Liver (tissue), 9 donors: ENCODE measurements around the gene GCNT2. TPM values are rescaled to one million over a fixed set of nuclear protein-coding genes. Genes with fewer than 3 reads are reported as not detected.

ENCODE experiments used
- DNase-seq: peaks from one replicate; pipeline ENCODE4 v3.0.0-alpha.2; 2017; ENCODE audit warnings: low spot score
- H3K27ac ChIP-seq, 2 donors: one replicate each; pipeline ENCODE4 v1.7.0; 2013; ENCODE audit warnings: inconsistent platforms in 2 of 2, low read length in 2 of 2, control low read depth in 1 of 2, low read depth in 1 of 2, mild to moderate bottlenecking in 1 of 2
- H3K27me3 ChIP-seq, 4 donors: one replicate each; pipeline versions ENCODE4 v1.6.1 to v1.7.0; 2013; ENCODE audit warnings: low read length in 3 of 4, inconsistent platforms in 1 of 4, mild to moderate bottlenecking in 1 of 4, moderate library complexity in 1 of 4; ENCODE audit not compliant: control insufficient read depth in 4 of 4, insufficient read depth in 4 of 4
- H3K36me3 ChIP-seq, 4 donors: one replicate each; pipeline versions ENCODE4 v1.6.1 to v1.7.0; 2013; ENCODE audit warnings: low read length in 3 of 4, mild to moderate bottlenecking in 3 of 4, low read depth in 1 of 4, moderate library complexity in 1 of 4; ENCODE audit not compliant: control insufficient read depth in 4 of 4, insufficient read depth in 3 of 4
- H3K4me1 ChIP-seq, 4 donors: one replicate each; pipeline versions ENCODE4 v1.6.1 to v1.7.0; 2013; ENCODE audit warnings: low read length in 3 of 4, mild to moderate bottlenecking in 3 of 4, moderate library complexity in 1 of 4; ENCODE audit not compliant: control insufficient read depth in 4 of 4, insufficient read depth in 4 of 4
- H3K4me3 ChIP-seq, 3 donors: one replicate each; pipeline versions ENCODE4 v1.6.1 to v1.7.0; 2013; ENCODE audit warnings: low read length in 3 of 3, control low read depth in 1 of 3, low read depth in 1 of 3, mild to moderate bottlenecking in 1 of 3
- H3K9ac ChIP-seq, 2 donors: one replicate each; pipeline ENCODE4 v1.7.0; 2013; ENCODE audit warnings: low read length in 2 of 2, mild to moderate bottlenecking in 2 of 2, moderate library complexity in 2 of 2, control low read depth in 1 of 2, low read depth in 1 of 2
- H3K9me3 ChIP-seq, 4 donors: one replicate each; pipeline versions ENCODE4 v1.6.1 to v1.7.0; 2013; ENCODE audit warnings: low read length in 3 of 4; ENCODE audit not compliant: control insufficient read depth in 4 of 4
- ATF3 ChIP-seq: IDR thresholded peaks from 2 replicates; pipeline ENCODE4 v1.6.1; 2016; ENCODE audit warnings: antibody characterized with exemption
- CTCF ChIP-seq: fragments of 150-350 bp; IDR thresholded peaks from 2 replicates; pipeline ENCODE4 v1.5.1; 2017; ENCODE audit warnings: improper control_type of control experiment, low read depth, low read length; ENCODE audit not compliant: missing input control
- EGR1 ChIP-seq, 2 donors: IDR thresholded peaks; 2 replicates each; pipeline ENCODE4 v1.6.1; 2016 to 2018; ENCODE audit warnings: antibody characterized with exemption in 2 of 2, low read depth in 2 of 2
- FOXA2 ChIP-seq: IDR thresholded peaks from 2 replicates; pipeline ENCODE4 v1.6.1; 2016; ENCODE audit warnings: antibody characterized with exemption
- GABPA ChIP-seq, 2 donors: IDR thresholded peaks in 1 of 2; conservative IDR thresholded peaks in 1 of 2; 2 replicates each; pipeline ENCODE4 v1.6.1; 2016; ENCODE audit warnings: antibody characterized with exemption in 2 of 2, mild to moderate bottlenecking in 1 of 2, moderate library complexity in 1 of 2
- HNF4A ChIP-seq, 2 donors: conservative IDR thresholded peaks; 2 replicates each; pipeline ENCODE4 v1.6.1; 2016; ENCODE audit warnings: antibody characterized with exemption in 2 of 2, mild to moderate bottlenecking in 2 of 2
- JUND ChIP-seq, 2 donors: IDR thresholded peaks; 2 replicates each; pipeline ENCODE4 v1.6.1; 2016; ENCODE audit warnings: antibody characterized with exemption in 2 of 2
- NR2F2 ChIP-seq: IDR thresholded peaks from 2 replicates; pipeline ENCODE4 v1.6.1; 2016; ENCODE audit warnings: antibody characterized with exemption
- RAD21 ChIP-seq, 2 donors: IDR thresholded peaks; 2 replicates each; pipeline ENCODE4 v1.6.1; 2016; ENCODE audit warnings: antibody characterized with exemption in 2 of 2, mild to moderate bottlenecking in 2 of 2
- RXRA ChIP-seq, 2 donors: IDR thresholded peaks; 2 replicates each; pipeline ENCODE4 v1.6.1; 2017 to 2018; ENCODE audit warnings: antibody characterized with exemption in 2 of 2, mild to moderate bottlenecking in 1 of 2
- SP1 ChIP-seq: IDR thresholded peaks from 2 replicates; pipeline ENCODE4 v1.6.1; 2018; ENCODE audit warnings: antibody characterized with exemption, mild to moderate bottlenecking
- TAF1 ChIP-seq: conservative IDR thresholded peaks from 2 replicates; pipeline ENCODE4 v1.6.1; 2016; ENCODE audit warnings: antibody characterized with exemption, mild to moderate bottlenecking
- whole genome bisulfite sequencing: extraction: QIAGEN DNeasy Blood & Tissue Kit; methylation state at CpG from one replicate; pipeline ENCODE4 v1.1.7; 2013; 5-methylcytosine and 5-hydroxymethylcytosine counted together
- polyA plus RNA-seq, 2 donors: library from polyadenylated mRNA; stranded (reverse) in 1 of 2; unstranded in 1 of 2; fragments of 200-250 nt in 1 of 2; fragments of >200 nt in 1 of 2; fragmentation: Nextera tagmentation in 1 of 2; extraction: Ambion mirVana in 1 of 2; gene quantifications; one replicate each; pipeline versions ENCODE4 v1.2.1 to v1.2.3, GENCODE V29; 2013 to 2015
- total RNA-seq, 2 donors: library from RNA; depleted of rRNA; stranded (reverse); fragments of >200 nt; gene quantifications; one replicate each; pipeline ENCODE4 v1.2.3, GENCODE V29; 2014
- TF ChIP-seq, protein P1 (sequence below): IDR thresholded peaks from 2 replicates; pipeline ENCODE4 v1.6.1; 2016; ENCODE audit warnings: antibody characterized with exemption
- TF ChIP-seq, protein P2 (sequence below): IDR thresholded peaks from 2 replicates; pipeline ENCODE4 v1.6.1; 2016; ENCODE audit warnings: antibody characterized with exemption
- TF ChIP-seq, protein P3 (sequence below): IDR thresholded peaks from 2 replicates; pipeline ENCODE4 v1.6.1; 2016; ENCODE audit warnings: antibody characterized with exemption, mild to moderate bottlenecking
- donor health status: healthy.
- donor health status: healthy.
- donor health status: healthy.
- donor health status: healthy.
- donor health status: healthy.

Gene GCNT2
- total and polyA plus RNA-seq, 4 donors = 2.8 to 16.7 (median 4.2) TPM

DNA sequence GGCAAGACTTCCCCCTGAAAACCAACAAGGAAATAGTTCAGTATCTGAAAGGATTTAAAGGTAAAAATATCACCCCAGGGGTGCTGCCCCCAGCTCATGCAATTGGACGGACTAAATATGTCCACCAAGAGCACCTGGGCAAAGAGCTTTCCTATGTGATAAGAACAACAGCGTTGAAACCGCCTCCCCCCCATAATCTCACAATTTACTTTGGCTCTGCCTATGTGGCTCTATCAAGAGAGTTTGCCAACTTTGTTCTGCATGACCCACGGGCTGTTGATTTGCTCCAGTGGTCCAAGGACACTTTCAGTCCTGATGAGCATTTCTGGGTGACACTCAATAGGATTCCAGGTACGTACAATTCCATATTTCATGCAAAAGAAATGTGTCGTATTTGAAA, 35.8 kb downstream of the GCNT2 start:
- Histone ChIP-seq H3K4me3 (no peak overlapping the region), H3K9ac (no peak overlapping the region), H3K9me3 (no peaks in the 10 kb centered on the region), H3K36me3 (no peaks in the 10 kb centered on the region), H3K27me3 (no peaks in the 10 kb centered on the region), H3K4me1 (peaks cover 4 to 32% (median 26%) of the 10 kb centered on the region in 4 donors), H3K27ac (no peak overlapping the region)
- TF ChIP-seq GABPA (IDR thresholded peaks at IDR 0.05 in 1 of 2, conservative IDR thresholded peaks at IDR 0.05 in 1 of 2) = no peak
- peak in 1 of 2 donors; percentile 45 for TF ChIP-seq HNF4A (conservative IDR thresholded peaks at IDR 0.05)
- WGBS = 43% methylated on average over 6 of the region's 6 CpGs
- DNase-seq = no peak

GRCh38 chr6:10557913-10558312, 36.8 kb downstream of the GCNT2 start:
- Histone ChIP-seq H3K4me1 (peaks cover 7 to 29% (median 24%) of the 10 kb centered on the region in 4 donors), H3K4me3 (no peak overlapping the region), H3K27me3 (no peaks in the 10 kb centered on the region), H3K27ac (no peak overlapping the region), H3K9ac (no peak overlapping the region), H3K9me3 (no peaks in the 10 kb centered on the region), H3K36me3 (no peaks in the 10 kb centered on the region)
- DNase-seq = no peak
- no peak for TF ChIP-seq SP1
- TF ChIP-seq ATF3 = no peak
- no peak for TF ChIP-seq TAF1
- TF ChIP-seq, protein P1, sequence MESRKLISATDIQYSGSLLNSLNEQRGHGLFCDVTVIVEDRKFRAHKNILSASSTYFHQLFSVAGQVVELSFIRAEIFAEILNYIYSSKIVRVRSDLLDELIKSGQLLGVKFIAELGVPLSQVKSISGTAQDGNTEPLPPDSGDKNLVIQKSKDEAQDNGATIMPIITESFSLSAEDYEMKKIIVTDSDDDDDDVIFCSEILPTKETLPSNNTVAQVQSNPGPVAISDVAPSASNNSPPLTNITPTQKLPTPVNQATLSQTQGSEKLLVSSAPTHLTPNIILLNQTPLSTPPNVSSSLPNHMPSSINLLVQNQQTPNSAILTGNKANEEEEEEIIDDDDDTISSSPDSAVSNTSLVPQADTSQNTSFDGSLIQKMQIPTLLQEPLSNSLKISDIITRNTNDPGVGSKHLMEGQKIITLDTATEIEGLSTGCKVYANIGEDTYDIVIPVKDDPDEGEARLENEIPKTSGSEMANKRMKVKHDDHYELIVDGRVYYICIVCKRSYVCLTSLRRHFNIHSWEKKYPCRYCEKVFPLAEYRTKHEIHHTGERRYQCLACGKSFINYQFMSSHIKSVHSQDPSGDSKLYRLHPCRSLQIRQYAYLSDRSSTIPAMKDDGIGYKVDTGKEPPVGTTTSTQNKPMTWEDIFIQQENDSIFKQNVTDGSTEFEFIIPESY = no peak
- TF ChIP-seq, protein P2, sequence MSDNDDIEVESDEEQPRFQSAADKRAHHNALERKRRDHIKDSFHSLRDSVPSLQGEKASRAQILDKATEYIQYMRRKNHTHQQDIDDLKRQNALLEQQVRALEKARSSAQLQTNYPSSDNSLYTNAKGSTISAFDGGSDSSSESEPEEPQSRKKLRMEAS = no peak
- no peak for TF ChIP-seq RAD21 (IDR thresholded peaks at IDR 0.05)
- no peak for TF ChIP-seq FOXA2
- no peak for TF ChIP-seq RXRA (IDR thresholded peaks at IDR 0.05)
- no peak for TF ChIP-seq CTCF
- TF ChIP-seq, protein P3, sequence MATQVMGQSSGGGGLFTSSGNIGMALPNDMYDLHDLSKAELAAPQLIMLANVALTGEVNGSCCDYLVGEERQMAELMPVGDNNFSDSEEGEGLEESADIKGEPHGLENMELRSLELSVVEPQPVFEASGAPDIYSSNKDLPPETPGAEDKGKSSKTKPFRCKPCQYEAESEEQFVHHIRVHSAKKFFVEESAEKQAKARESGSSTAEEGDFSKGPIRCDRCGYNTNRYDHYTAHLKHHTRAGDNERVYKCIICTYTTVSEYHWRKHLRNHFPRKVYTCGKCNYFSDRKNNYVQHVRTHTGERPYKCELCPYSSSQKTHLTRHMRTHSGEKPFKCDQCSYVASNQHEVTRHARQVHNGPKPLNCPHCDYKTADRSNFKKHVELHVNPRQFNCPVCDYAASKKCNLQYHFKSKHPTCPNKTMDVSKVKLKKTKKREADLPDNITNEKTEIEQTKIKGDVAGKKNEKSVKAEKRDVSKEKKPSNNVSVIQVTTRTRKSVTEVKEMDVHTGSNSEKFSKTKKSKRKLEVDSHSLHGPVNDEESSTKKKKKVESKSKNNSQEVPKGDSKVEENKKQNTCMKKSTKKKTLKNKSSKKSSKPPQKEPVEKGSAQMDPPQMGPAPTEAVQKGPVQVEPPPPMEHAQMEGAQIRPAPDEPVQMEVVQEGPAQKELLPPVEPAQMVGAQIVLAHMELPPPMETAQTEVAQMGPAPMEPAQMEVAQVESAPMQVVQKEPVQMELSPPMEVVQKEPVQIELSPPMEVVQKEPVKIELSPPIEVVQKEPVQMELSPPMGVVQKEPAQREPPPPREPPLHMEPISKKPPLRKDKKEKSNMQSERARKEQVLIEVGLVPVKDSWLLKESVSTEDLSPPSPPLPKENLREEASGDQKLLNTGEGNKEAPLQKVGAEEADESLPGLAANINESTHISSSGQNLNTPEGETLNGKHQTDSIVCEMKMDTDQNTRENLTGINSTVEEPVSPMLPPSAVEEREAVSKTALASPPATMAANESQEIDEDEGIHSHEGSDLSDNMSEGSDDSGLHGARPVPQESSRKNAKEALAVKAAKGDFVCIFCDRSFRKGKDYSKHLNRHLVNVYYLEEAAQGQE = no peak
- TF ChIP-seq HNF4A (conservative IDR thresholded peaks at IDR 0.05) = no peak
- no peak for TF ChIP-seq NR2F2
- TF ChIP-seq EGR1 (IDR thresholded peaks at IDR 0.05; ENCODE audit: low read depth in 2 of 2) = no peak
- no peak for TF ChIP-seq JUND (IDR thresholded peaks at IDR 0.05)
